Measurements from ENCODE around the gene STK38L. TPM values are rescaled to one million over a fixed set of nuclear protein-coding genes. Genes with fewer than 3 reads are reported as not detected.

The STK38L gene
- total and polyA plus RNA-seq, 2 of the 8 experiments (the other 6 are each of a cell fraction or from before 2014, with no cell fraction given) = 8.1 to 63.6 TPM

GRCh38 chr12:27213830-27214787 is 30.0 kb upstream of the STK38L start:
- H4K20me1 ChIP-seq (replicated peaks in 1 of 2; ENCODE audit: control insufficient read depth in 1 of 2, insufficient read depth in 2 of 2, low read length in 2 of 2) = no peaks in the 10 kb centered on the region
- no peak overlapping the region for H3K23ac ChIP-seq (ENCODE audit: insufficient read length)
- TF ChIP-seq PHF8 (conservative IDR thresholded peaks at IDR 0.05; ENCODE audit: low read depth, low read length) = no peak
- TF ChIP-seq RNF2 (IDR thresholded peaks at IDR 0.05; ENCODE audit: borderline replicate concordance, low read depth, low read length, missing control alignments, poor library complexity, severe bottlenecking) = no peak
- TF ChIP-seq TEAD4 (IDR thresholded peaks at IDR 0.05; ENCODE audit: low read depth, low read length) = no peak
- no peak for TF ChIP-seq RFX5 (IDR thresholded peaks at IDR 0.05; ENCODE audit: borderline replicate concordance, low read depth, low read length)
- H2AFZ ChIP-seq (ENCODE audit: low read length) = peak overlapping the region; percentile 50; the same call in 1 of the 2 replicates
- H3K4me1 ChIP-seq (replicated peaks in 1 of 4; ENCODE audit: control insufficient read depth in 3 of 4, insufficient read depth in 4 of 4, low read length in 3 of 4) = no peaks in the 10 kb centered on the region
- no peak overlapping the region for H2BK5ac ChIP-seq (ENCODE audit: low read depth, low read length)
- H3K4ac ChIP-seq (replicated peaks; ENCODE audit: insufficient read length, low read depth, low read length) = no peak overlapping the region
- H3K27ac ChIP-seq (ENCODE audit: low read depth, low read length) = no peak overlapping the region
- H2BK15ac ChIP-seq (ENCODE audit: low read length) = no peak overlapping the region
- 94% methylated on average over 9 of the region's 9 CpGs; no CpG with 5 or more reads in 1 of the 2 experiments for WGBS, 2 experiments (ENCODE audit: extremely low coverage in 1 of 2, insufficient coverage in 1 of 2, insufficient read length in 1 of 2, insufficient replicate concordance in 2 of 2, low coverage in 1 of 2, low lambda C conversion rate in 2 of 2, missing lambda C conversion rate in 1 of 2)
- H3K9ac ChIP-seq (replicated peaks in 1 of 4; ENCODE audit: extremely low read depth in 1 of 4, low read depth in 3 of 4, low read length in 3 of 4) = no peak overlapping the region
- H3K36me3 ChIP-seq (ENCODE audit: control insufficient read depth in 2 of 4, insufficient read depth in 4 of 4, low read length in 3 of 4) = no peaks in the 10 kb centered on the region
- FAIRE-seq = no peak
- peak overlapping the region; percentile 27 for H4K5ac ChIP-seq (ENCODE audit: insufficient read length, low read depth, low read length)
- no peak overlapping the region for H2AK5ac ChIP-seq (ENCODE audit: low read depth, low read length)
- no peaks in the 10 kb centered on the region for H3K27me3 ChIP-seq (replicated peaks in 1 of 4; ENCODE audit: control insufficient read depth in 3 of 4, extremely low read depth in 1 of 4, insufficient read depth in 3 of 4, low read length in 3 of 4)
- ChIA-PET CTCF (ENCODE audit: partially characterized antibody) (interaction anchor here (0.6 to 2.7 kb wide), 2 partner anchors 14 to 168 kb away, joined by 4 to 8 read pairs; no protein-coding TSS in a partner anchor), POLR2A (ENCODE audit: partially characterized antibody) (no interaction called here)
- H3K56ac ChIP-seq (replicated peaks; ENCODE audit: insufficient read length, low read depth, low read length) = no peak overlapping the region
- H2BK12ac ChIP-seq (ENCODE audit: low read depth, low read length) = no peak overlapping the region
- no peak overlapping the region for H4K8ac ChIP-seq (ENCODE audit: extremely low read depth, insufficient read depth, low read length)
- H2BK120ac ChIP-seq (replicated peaks; ENCODE audit: low read depth, low read length) = no peak overlapping the region
- H3K18ac ChIP-seq (ENCODE audit: extremely low read depth, low read length) = no peak overlapping the region
- H3K4me3 ChIP-seq (ENCODE audit: extremely low read depth in 1 of 4, insufficient read depth in 2 of 4, low read depth in 3 of 4, low read length in 4 of 4) = no peak overlapping the region
- H3K79me2 ChIP-seq (ENCODE audit: control insufficient read depth in 1 of 2, insufficient read depth in 2 of 2, low read length in 2 of 2) = no peaks in the 10 kb centered on the region
- H3K4me2 ChIP-seq (ENCODE audit: insufficient read depth in 1 of 2, low read depth in 2 of 2, low read length in 2 of 2) = no peak overlapping the region
- no peaks in the 10 kb centered on the region; a peak in 1 of 4 replicates for H3K9me3 ChIP-seq (ENCODE audit: insufficient read depth in 2 of 2, low read depth in 1 of 2, low read length in 1 of 2)
- H2BK20ac ChIP-seq (ENCODE audit: low read length) = no peak overlapping the region
- no peak overlapping the region for H3K14ac ChIP-seq (ENCODE audit: insufficient read length)
- no peaks in the 10 kb centered on the region for H3K23me2 ChIP-seq (ENCODE audit: low read depth, low read length)
- DNase-seq (ENCODE audit: low read depth in 1 of 2, low spot score in 2 of 2) = no peak
- H4K91ac ChIP-seq (replicated peaks; ENCODE audit: insufficient read length, low read length) = no peak overlapping the region
- no peaks in the 10 kb centered on the region for H3K79me1 ChIP-seq (ENCODE audit: low read depth, low read length)

Data from H1 (cell line).